GM06990 (cell line): ENCODE data around the gene PM20D1.

Experiments used
- DNase-seq: peaks from one replicate; pipeline ENCODE4 v3.0.0-alpha.2; 2011; ENCODE audit not compliant: insufficient read length; ENCODE audit errors: extremely low read depth
- H3K27me3 ChIP-seq: replicated peaks from 2 replicates; pipeline ENCODE4 v1.6.0; 2011; ENCODE audit warnings: low read length; ENCODE audit not compliant: control insufficient read depth, insufficient read depth
- H3K36me3 ChIP-seq: 2 replicates; pipeline ENCODE4 v1.5.1; 2011; ENCODE audit warnings: low read length; ENCODE audit not compliant: control insufficient read depth, insufficient read depth
- H3K4me3 ChIP-seq: replicated peaks from 2 replicates; pipeline ENCODE4 v1.5.1; 2011; ENCODE audit warnings: low read depth, mild to moderate bottlenecking, control low read depth, low read length
- CTCF ChIP-seq: IDR thresholded peaks from 2 replicates; pipeline ENCODE4 v1.5.1; 2011; ENCODE audit warnings: low read length, control low read depth, mild to moderate bottlenecking, inconsistent platforms; ENCODE audit not compliant: insufficient read depth, poor library complexity, severe bottlenecking

The PM20D1 gene

GRCh38 chr1:205812271-205812877 is 37.6 kb downstream of the PM20D1 start:
- no peak for TF ChIP-seq CTCF
- DNase-seq = no peak
- H3K4me3 ChIP-seq = peak overlapping the region; percentile 55
- no peaks in the 10 kb centered on the region for H3K36me3 ChIP-seq
- H3K27me3 ChIP-seq = no peaks in the 10 kb centered on the region; the same call in 1 of the 2 replicates

- no peak for TF ChIP-seq CTCF
- DNase-seq = no peak
- H3K36me3 ChIP-seq = no peaks in the 10 kb centered on the region
- H3K27me3 ChIP-seq = no peaks in the 10 kb centered on the region; the same call in 1 of the 2 replicates
- no peak overlapping the region for H3K4me3 ChIP-seq
These were observed 38.3 kb downstream of the PM20D1 start for GRCh38 chr1:205811660-205812059.

- H3K4me3 ChIP-seq = no peak overlapping the region
- DNase-seq = no peak
- TF ChIP-seq CTCF = no peak
These were observed 39.3 kb downstream of the PM20D1 start for GRCh38 chr1:205810448-205811157.

GRCh38 chr1:205809942-205810345 is 40.0 kb downstream of the PM20D1 start:
- Histone ChIP-seq H3K4me3 (no peak overlapping the region), H3K36me3 (no peaks in the 10 kb centered on the region), H3K27me3 (no peaks in the 10 kb centered on the region)
- DNase-seq = no peak
- TF ChIP-seq CTCF = no peak

More at GRCh38 chr1:205810448-205811157, 39.3 kb downstream of the PM20D1 start:
- no peaks in the 10 kb centered on the region for H3K36me3 ChIP-seq
- no peaks in the 10 kb centered on the region for H3K27me3 ChIP-seq

- no peak overlapping the region for H3K4me3 ChIP-seq
- no peaks in the 10 kb centered on the region for H3K36me3 ChIP-seq
- DNase-seq = no peak
- no peaks in the 10 kb centered on the region for H3K27me3 ChIP-seq
- no peak for TF ChIP-seq CTCF
These were observed 40.5 kb downstream of the PM20D1 start for GRCh38 chr1:205809469-205809868.
